Esophagus (tissue), 2 donors: ENCODE results near the gene RC3H1. TPM values are rescaled to one million over a fixed set of nuclear protein-coding genes. Genes with fewer than 3 reads are reported as not detected.
"Not testable (repeated sequence)": the region's sequence is repeated elsewhere in the genome, so short reads cannot be mapped to it uniquely, and the experiment has no call there.

Source experiments
- H3K27ac ChIP-seq, 2 donors: one replicate each; pipeline ENCODE4 v1.5.1; 2013; ENCODE audit warnings: low read depth in 2 of 2, mild to moderate bottlenecking in 2 of 2, inconsistent platforms in 1 of 2, low read length in 1 of 2, moderate library complexity in 1 of 2
- H3K27me3 ChIP-seq, 2 donors: one replicate each; pipeline ENCODE4 v1.6.1; 2013; ENCODE audit warnings: low read length in 2 of 2, control low read depth in 1 of 2, mild to moderate bottlenecking in 1 of 2; ENCODE audit not compliant: insufficient read depth in 2 of 2, control insufficient read depth in 1 of 2
- H3K36me3 ChIP-seq, 2 donors: one replicate each; pipeline ENCODE4 v1.6.1; 2013; ENCODE audit warnings: low read length in 1 of 2; ENCODE audit not compliant: control insufficient read depth in 2 of 2, insufficient read depth in 2 of 2
- H3K4me1 ChIP-seq, 2 donors: one replicate each; pipeline ENCODE4 v1.6.1; 2013; ENCODE audit warnings: low read length in 1 of 2; ENCODE audit not compliant: control insufficient read depth in 2 of 2, insufficient read depth in 2 of 2
- H3K4me3 ChIP-seq, 2 donors: one replicate each; pipeline ENCODE4 v1.5.1; 2013; ENCODE audit warnings: low read length in 2 of 2, mild to moderate bottlenecking in 2 of 2, low read depth in 1 of 2, moderate library complexity in 1 of 2
- H3K9me3 ChIP-seq, 2 donors: one replicate each; pipeline ENCODE4 v1.6.1; 2013; ENCODE audit warnings: mild to moderate bottlenecking in 2 of 2, low read depth in 1 of 2, low read length in 1 of 2, moderate library complexity in 1 of 2; ENCODE audit not compliant: control insufficient read depth in 2 of 2, insufficient read depth in 1 of 2
- WGBS, 2 donors: extraction: QIAGEN DNeasy Blood & Tissue Kit; methylation state at CpG; one replicate each; pipeline ENCODE4 v1.1.7; 2013; 5-methylcytosine and 5-hydroxymethylcytosine counted together
- polyA plus RNA-seq, 2 donors: library from polyadenylated mRNA; stranded (reverse); fragments of 200-250 nt; gene quantifications; one replicate each; pipeline ENCODE4 v1.2.3, GENCODE V29; 2013
- donor health status: healthy with polysubstance abuse.
- donor health status: Bipolar disorder and iron deficiency.

Gene RC3H1
- polyA plus RNA-seq, 2 donors: 3.5 to 6.8 TPM

- no peaks in the 10 kb centered on the region for H3K4me1 ChIP-seq
- no peaks in the 10 kb centered on the region for H3K9me3 ChIP-seq
- 90 to 95% methylated on average over 2 of the region's 2 CpGs for WGBS, 2 donors
- H3K27me3 ChIP-seq: no peaks in the 10 kb centered on the region
- H3K27ac ChIP-seq: no peak overlapping the region
- no peak overlapping the region for H3K4me3 ChIP-seq
- H3K36me3 ChIP-seq: no peaks in the 10 kb centered on the region
These were observed 27.4 kb upstream of the RC3H1 start for GRCh38 chr1:174049514-174049913.

DNA sequence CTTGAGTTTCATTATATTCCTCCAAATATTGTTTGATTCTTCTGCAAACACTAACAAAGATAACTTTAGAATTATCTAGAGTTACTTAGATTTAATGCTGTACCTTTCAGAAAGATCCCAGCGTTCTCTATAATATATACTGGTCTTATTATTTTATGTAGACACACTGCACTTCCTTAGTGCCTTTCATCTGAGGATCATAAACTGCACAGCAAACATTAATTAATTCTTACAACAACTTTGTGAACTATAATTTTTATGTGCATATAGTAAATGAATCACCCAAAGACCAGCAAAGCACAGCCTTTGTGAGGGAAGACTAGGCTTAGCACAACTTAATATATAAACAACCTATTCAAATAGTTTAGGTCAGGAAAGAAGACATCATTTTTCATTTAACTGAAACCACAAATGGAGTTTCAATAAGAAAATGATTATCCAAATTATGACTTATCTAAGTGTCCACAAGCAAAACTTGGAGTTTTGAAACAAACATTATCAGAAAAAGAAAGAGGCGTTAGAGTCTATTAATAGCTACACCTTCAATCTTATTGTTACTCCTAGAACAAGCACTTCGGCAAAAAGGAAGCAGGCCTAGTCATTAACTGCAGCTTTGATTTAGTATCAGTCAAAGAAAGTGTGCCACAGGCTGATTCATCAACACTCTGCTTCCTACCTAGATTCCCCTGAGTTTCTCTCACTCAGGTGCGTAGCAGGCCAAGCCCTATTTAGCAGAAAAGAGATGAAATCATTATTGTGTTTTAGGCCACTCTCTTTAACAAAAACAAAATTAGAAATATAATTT, 22.5 kb upstream of the RC3H1 start:
- Histone ChIP-seq H3K27ac (no peak overlapping the region), H3K27me3 (no peaks in the 10 kb centered on the region), H3K4me3 (no peak overlapping the region), H3K36me3 (no peaks in the 10 kb centered on the region), H3K9me3 (no peaks in the 10 kb centered on the region), H3K4me1 (no peaks in the 10 kb centered on the region)
- 55 to 72% methylated on average over 4 of the region's 4 CpGs for WGBS, 2 donors

- not testable (repeated sequence) for H3K36me3 ChIP-seq, H3K9me3 ChIP-seq, H3K4me1 ChIP-seq, H3K27me3 ChIP-seq, H3K27ac ChIP-seq, H3K4me3 ChIP-seq
- WGBS, 2 donors: 72 to 84% methylated on average over 5 of the region's 5 CpGs
These were observed 20.4 kb upstream of the RC3H1 start for GRCh38 chr1:174042509-174042908.

GRCh38 chr1:174041369-174041768, 19.2 kb upstream of the RC3H1 start:
- Histone ChIP-seq H3K27me3 (no peaks in the 10 kb centered on the region), H3K4me1 (no peaks in the 10 kb centered on the region), H3K27ac (no peak overlapping the region), H3K9me3 (no peaks in the 10 kb centered on the region), H3K36me3 (no peaks in the 10 kb centered on the region), H3K4me3 (no peak overlapping the region)
- 97% methylated on average over 1 of the region's 1 CpG for WGBS, 2 donors

DNA sequence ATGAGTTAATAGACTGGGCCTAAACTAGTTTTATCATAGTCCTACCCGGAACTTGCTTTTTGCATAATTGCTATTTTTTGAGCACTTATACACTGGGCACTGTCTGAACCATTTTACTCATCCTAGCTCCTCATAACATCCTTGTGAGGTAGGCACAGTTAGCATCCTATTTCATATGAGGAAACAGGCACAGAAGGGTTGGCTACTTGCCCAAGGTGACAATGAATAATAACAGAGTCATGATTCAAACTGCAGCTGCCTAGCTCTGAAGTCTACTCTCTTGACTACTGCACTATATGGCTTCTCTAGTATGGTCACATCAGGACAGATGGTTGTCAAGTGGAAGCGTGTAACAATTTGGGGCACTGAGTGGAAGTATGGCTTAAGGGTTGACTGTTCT, 18.2 kb upstream of the RC3H1 start:
- H3K4me3 ChIP-seq: no peak overlapping the region
- no peaks in the 10 kb centered on the region for H3K27me3 ChIP-seq
- no peak overlapping the region for H3K27ac ChIP-seq
- H3K36me3 ChIP-seq: no peaks in the 10 kb centered on the region
- no peaks in the 10 kb centered on the region for H3K4me1 ChIP-seq
- 63 to 64% methylated on average over 2 of the region's 2 CpGs for WGBS, 2 donors
- H3K9me3 ChIP-seq: no peaks in the 10 kb centered on the region

DNA sequence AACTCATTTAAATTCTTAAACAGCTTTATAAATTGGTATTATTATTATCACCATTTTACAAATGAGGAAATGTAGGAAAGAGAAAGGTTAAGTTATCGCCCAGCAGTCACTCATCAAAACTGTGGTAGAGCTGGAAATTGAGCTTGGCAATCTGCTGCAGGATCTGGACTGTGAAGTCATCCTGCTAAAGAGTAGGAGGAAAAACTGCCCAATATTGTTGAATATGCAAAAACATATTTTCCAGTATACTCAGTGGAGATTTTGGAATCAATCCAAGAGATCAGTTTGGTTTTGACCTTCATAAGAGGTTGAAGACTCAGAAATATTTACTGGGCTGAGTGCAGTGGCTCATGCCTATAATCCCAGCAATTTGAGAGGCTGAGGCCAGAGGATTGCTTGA, 16.9 kb upstream of the RC3H1 start:
- no peaks in the 10 kb centered on the region for H3K9me3 ChIP-seq
- 73 to 83% methylated on average over 1 of the region's 1 CpG for whole genome bisulfite sequencing, 2 donors

GRCh38 chr1:174036798-174037197, 14.6 kb upstream of the RC3H1 start:
- Histone ChIP-seq H3K27me3 (no peaks in the 10 kb centered on the region), H3K4me1 (no peaks in the 10 kb centered on the region), H3K36me3 (no peaks in the 10 kb centered on the region), H3K4me3 (no peak overlapping the region), H3K9me3 (no peaks in the 10 kb centered on the region), H3K27ac (no peak overlapping the region)

More for the DNA sequence above, 16.9 kb upstream of the RC3H1 start:
- H3K27me3 ChIP-seq: no peaks in the 10 kb centered on the region
- no peaks in the 10 kb centered on the region for H3K4me1 ChIP-seq
- H3K36me3 ChIP-seq: no peaks in the 10 kb centered on the region
- H3K4me3 ChIP-seq: no peak overlapping the region
- no peak overlapping the region for H3K27ac ChIP-seq

GRCh38 chr1:174036204-174036603, 14.0 kb upstream of the RC3H1 start:
- no peak overlapping the region for H3K27ac ChIP-seq
- WGBS, 2 donors: 85 to 95% methylated on average over 2 of the region's 2 CpGs

GRCh38 chr1:174032671-174033222, 10.6 kb upstream of the RC3H1 start:
- Histone ChIP-seq H3K36me3 (no peaks in the 10 kb centered on the region), H3K4me1 (no peaks in the 10 kb centered on the region), H3K4me3 (no peak overlapping the region), H3K9me3 (no peaks in the 10 kb centered on the region), H3K27ac (no peak overlapping the region), H3K27me3 (no peaks in the 10 kb centered on the region)
- WGBS, 2 donors: 58 to 59% methylated on average over 1 of the region's 1 CpG

More at GRCh38 chr1:174036204-174036603, 14.0 kb upstream of the RC3H1 start:
- Histone ChIP-seq H3K36me3 (no peaks in the 10 kb centered on the region), H3K4me3 (no peak overlapping the region), H3K4me1 (no peaks in the 10 kb centered on the region), H3K27me3 (no peaks in the 10 kb centered on the region), H3K9me3 (no peaks in the 10 kb centered on the region)

DNA sequence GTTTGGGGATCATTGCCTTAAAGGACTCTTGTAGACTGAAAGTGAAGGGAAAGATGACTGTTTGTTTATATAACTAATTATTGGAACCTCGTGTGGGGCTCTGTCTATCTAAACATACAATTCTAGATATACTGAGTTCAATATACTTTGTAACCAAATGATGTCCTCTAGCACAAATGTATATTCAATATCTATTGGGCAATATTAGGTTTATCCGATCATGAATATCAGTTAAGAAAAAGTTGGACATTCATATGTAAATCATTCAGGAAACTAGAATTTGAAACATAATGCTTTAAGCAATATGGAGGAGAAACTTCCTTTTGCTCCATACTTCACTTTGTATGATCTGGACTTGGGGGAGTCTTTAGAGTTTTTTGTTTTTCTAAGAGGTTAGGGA, 8.9 kb upstream of the RC3H1 start:
- no peaks in the 10 kb centered on the region for H3K4me1 ChIP-seq
- no peaks in the 10 kb centered on the region for H3K27me3 ChIP-seq
- whole genome bisulfite sequencing, 2 donors: 60 to 64% methylated on average over 2 of the region's 2 CpGs
- H3K27ac ChIP-seq: no peak overlapping the region
- no peaks in the 10 kb centered on the region for H3K36me3 ChIP-seq
- no peak overlapping the region for H3K4me3 ChIP-seq
- H3K9me3 ChIP-seq: no peaks in the 10 kb centered on the region
